Mesothelial cell of epicardium (in vitro differentiated cells): Measurements from ENCODE around the gene SMIM15. TPM values are rescaled to one million over a fixed set of nuclear protein-coding genes. Genes with fewer than 3 reads are reported as not detected.
A peak's percentile ranks its signal among the peaks of the same experiment; 100 is the strongest.

Experiments used
- DNase-seq, 2 experiments: peaks; one replicate each; pipeline ENCODE4 v3.0.0; 2021; ENCODE audit warnings: low spot score in 2 of 2; ENCODE audit not compliant: unreplicated experiment in 2 of 2
- H3K27ac Mint-ChIP-seq: 2 replicates; pipeline ENCODE4 v1.8.0; 2021; ENCODE audit warnings: mixed read lengths
- H3K27me3 Mint-ChIP-seq: 2 replicates; pipeline ENCODE4 v1.8.0; 2021; ENCODE audit warnings: low read depth, mixed read lengths
- H3K36me3 Mint-ChIP-seq: 2 replicates; pipeline ENCODE4 v1.8.0; 2021; ENCODE audit warnings: mixed read lengths
- H3K4me1 Mint-ChIP-seq: 2 replicates; pipeline ENCODE4 v1.8.0; 2021; ENCODE audit warnings: mixed read lengths
- H3K4me3 Mint-ChIP-seq: 2 replicates; pipeline ENCODE4 v1.8.0; 2021; ENCODE audit warnings: mild to moderate bottlenecking, moderate library complexity, mixed read lengths
- H3K9me3 Mint-ChIP-seq: 2 replicates; pipeline ENCODE4 v1.8.0; 2021; ENCODE audit warnings: mixed read lengths
- CTCF ChIP-seq: fragments of 200-600 bp; sonication (generic); IDR thresholded peaks from one replicate; pipeline ENCODE4 v1.5.0; 2021; ENCODE audit warnings: antibody characterized with exemption; ENCODE audit not compliant: unreplicated experiment
- total RNA-seq: library from RNA; stranded (reverse); gene quantifications from 3 replicates; pipeline ENCODE4 v1.2.1, GENCODE V29; 2021

SMIM15 gene
- total RNA-seq, 1 donor from 2014 or later = 50.9 TPM

DNA sequence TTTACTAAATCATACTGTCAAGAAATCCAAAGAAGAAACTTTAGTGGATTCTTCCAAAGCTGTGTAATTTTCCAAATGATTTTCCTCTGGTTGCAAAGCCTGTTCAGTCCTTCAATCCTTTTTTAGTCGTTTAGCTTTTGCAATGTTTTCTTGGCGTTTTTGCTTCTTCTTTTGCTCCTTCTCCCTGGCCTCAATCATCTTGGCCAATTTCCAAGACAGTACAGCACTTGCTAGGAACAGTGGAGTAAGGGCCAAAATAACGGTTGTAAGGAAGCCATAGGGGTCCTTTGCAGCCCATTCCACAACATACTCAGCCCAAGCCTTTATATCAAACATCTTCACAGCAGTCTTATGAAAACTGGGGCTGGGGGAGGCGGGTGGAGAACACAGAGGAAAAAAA lies 2.4 kb downstream of the SMIM15 start:
- DNase-seq = no peak
- Mint-ChIP-seq H3K27ac (no peak overlapping the region), H3K4me1 (peaks cover 43% of the 10 kb centered on the region), H3K27me3 (no peaks in the 10 kb centered on the region), H3K9me3 (peaks cover 12% of the 10 kb centered on the region), H3K4me3 (peak overlapping the region; percentile 2), H3K36me3 (peaks cover 35% of the 10 kb centered on the region)
- no peak for TF ChIP-seq CTCF

DNA sequence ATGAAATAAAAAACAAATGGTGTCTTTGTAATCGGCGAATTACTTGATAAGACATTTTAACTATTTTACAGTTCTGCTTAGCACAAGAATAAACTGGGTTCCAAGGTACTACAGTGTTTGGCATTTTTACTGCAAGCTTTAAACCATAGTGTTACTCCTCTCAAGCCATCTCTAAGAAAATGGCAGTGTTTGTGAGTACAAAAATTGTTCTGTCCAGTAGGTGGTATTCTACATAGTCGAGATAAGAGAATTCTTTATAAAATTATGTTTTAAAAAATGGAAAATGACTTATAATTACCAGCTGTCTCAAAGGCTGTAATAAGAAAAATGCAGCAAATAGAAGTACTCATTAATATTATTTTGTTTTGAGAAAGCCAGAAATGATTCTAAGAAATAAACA lies 3.2 kb downstream of the SMIM15 start:
- H3K27ac Mint-ChIP-seq = no peak overlapping the region
- no peak for DNase-seq
- H3K4me3 Mint-ChIP-seq = no peak overlapping the region
- no peak for TF ChIP-seq CTCF
- H3K4me1 Mint-ChIP-seq = peaks cover 40% of the 10 kb centered on the region
- H3K9me3 Mint-ChIP-seq = peaks cover 9% of the 10 kb centered on the region
- H3K27me3 Mint-ChIP-seq = no peaks in the 10 kb centered on the region
- H3K36me3 Mint-ChIP-seq = peaks cover 35% of the 10 kb centered on the region

- Mint-ChIP-seq H3K4me1 (no peaks in the 10 kb centered on the region), H3K27ac (no peak overlapping the region), H3K9me3 (peaks cover 21% of the 10 kb centered on the region), H3K4me3 (no peak overlapping the region), H3K36me3 (peaks cover 23% of the 10 kb centered on the region), H3K27me3 (no peaks in the 10 kb centered on the region)
- TF ChIP-seq CTCF = no peak
- DNase-seq = no peak
Measured at GRCh38 chr5:61151893-61152292, 10.4 kb downstream of the SMIM15 start.

DNA sequence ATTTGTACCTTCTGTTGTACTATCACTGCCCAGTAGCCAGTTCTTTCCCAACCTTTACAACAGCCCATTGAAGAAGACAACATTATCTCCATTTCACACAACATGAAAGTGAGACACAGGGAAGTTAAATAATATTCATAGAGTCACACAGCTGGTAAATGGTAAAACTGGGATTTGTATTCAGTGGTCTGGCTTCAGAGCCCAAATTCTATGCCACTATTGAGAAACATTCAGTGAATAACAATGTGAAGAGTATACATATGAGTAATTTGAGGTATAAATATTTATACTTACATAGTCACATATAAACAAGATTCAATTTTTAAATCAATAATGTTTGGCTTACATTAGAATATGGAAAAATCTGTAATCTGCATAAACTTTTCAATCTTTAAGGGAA lies 13.8 kb downstream of the SMIM15 start:
- no peak for TF ChIP-seq CTCF
- peaks cover 16% of the 10 kb centered on the region for H3K9me3 Mint-ChIP-seq
- H3K36me3 Mint-ChIP-seq = peaks cover 5% of the 10 kb centered on the region
- no peak for DNase-seq
- H3K27ac Mint-ChIP-seq = no peak overlapping the region
- H3K4me1 Mint-ChIP-seq = no peaks in the 10 kb centered on the region
- H3K27me3 Mint-ChIP-seq = no peaks in the 10 kb centered on the region
- H3K4me3 Mint-ChIP-seq = no peak overlapping the region

- no peak for DNase-seq
- Mint-ChIP-seq H3K4me1 (peaks cover 8% of the 10 kb centered on the region), H3K4me3 (no peak overlapping the region), H3K27me3 (no peaks in the 10 kb centered on the region), H3K27ac (no peak overlapping the region), H3K36me3 (no peaks in the 10 kb centered on the region), H3K9me3 (peaks cover 6% of the 10 kb centered on the region)
- TF ChIP-seq CTCF = no peak
Measured at GRCh38 chr5:61142811-61143210, 19.5 kb downstream of the SMIM15 start.

DNA sequence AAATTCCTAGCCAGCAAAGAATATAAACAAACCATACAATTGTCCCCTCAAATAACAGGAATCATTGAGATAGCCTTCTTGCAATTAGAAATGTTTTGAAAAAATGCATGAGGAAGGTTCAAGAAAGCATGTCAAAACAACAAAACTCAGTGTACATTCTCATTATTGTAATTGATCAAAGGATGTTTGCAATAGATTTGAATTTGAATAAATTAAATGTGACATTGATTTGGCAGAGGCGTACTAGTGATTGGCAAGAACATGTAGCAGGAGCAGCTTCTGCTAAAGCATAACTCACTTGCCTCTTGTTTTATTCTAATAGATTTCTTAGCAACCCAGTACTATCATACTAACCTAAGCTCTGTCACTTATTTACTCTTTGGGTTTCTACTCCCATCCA lies 19.9 kb downstream of the SMIM15 start:
- Mint-ChIP-seq H3K4me3 (no peak overlapping the region), H3K27ac (no peak overlapping the region), H3K9me3 (peaks cover 6% of the 10 kb centered on the region), H3K27me3 (no peaks in the 10 kb centered on the region), H3K36me3 (no peaks in the 10 kb centered on the region), H3K4me1 (peaks cover 8% of the 10 kb centered on the region)
- TF ChIP-seq CTCF = no peak
- DNase-seq = no peak
